K562 (cell line): Measurements from ENCODE around the gene ZNF558. TPM values are rescaled to one million over a fixed set of nuclear protein-coding genes. Genes with fewer than 3 reads are reported as not detected.

Experiments used
- EZH2 ChIP-seq: IDR thresholded peaks from 2 replicates; pipeline ENCODE4 v1.6.1; 2012; ENCODE audit warnings: low read depth, mild to moderate bottlenecking, inconsistent platforms, low read length, borderline replicate concordance
- MAFK ChIP-seq: IDR thresholded peaks from 2 replicates; pipeline ENCODE4 v1.6.1; 2011; ENCODE audit warnings: low read length, improper control_type of control experiment
- RBM15 ChIP-seq: fragments of 200-400 bp; formaldehyde crosslinking; IDR thresholded peaks from 2 replicates; pipeline ENCODE4 v1.6.1; 2018; ENCODE audit warnings: mild to moderate bottlenecking, low read length, moderate library complexity; ENCODE audit not compliant: insufficient read depth
- ZNF311 ChIP-seq: fragments of 250-450 bp; sonication (Bioruptor Pico); IDR thresholded peaks from 2 replicates; pipeline ENCODE4 v1.4.0; 2020; ENCODE audit warnings: mild to moderate bottlenecking, moderate library complexity
- polyA plus RNA-seq, 8 experiments: library from polyadenylated mRNA; depleted of rRNA in 4 of 8; stranded (reverse) in 5 of 8; unstranded in 3 of 8; fragments of >200 nt; fragmentation: Nextera tagmentation in 2 of 8; fragmentation: Illumina TruSeq in 1 of 8; extraction: Ambion mirVana in 2 of 8; extraction: Trizol in 1 of 8; gene quantifications; 2 replicates each; pipeline versions ENCODE4 v1.2.1 to v1.2.3, GENCODE V29; 2011 to 2014; ENCODE audit warnings: inconsistent platforms in 1 of 8, missing spikeins in 1 of 8
- total RNA-seq, 7 experiments: library from RNA; depleted of rRNA in 6 of 7; stranded (reverse); fragments of >200 nt in 6 of 7; fragmentation: Illumina TruSeq in 2 of 7; extraction: Trizol in 2 of 7; gene quantifications; 2 replicates each; pipeline versions ENCODE4 v1.2.1 to v1.2.3, GENCODE V29; 2011 to 2021; ENCODE audit warnings: low replicate concordance in 1 of 7
- TF ChIP-seq, protein P1 (sequence below): fragments of 450-650 bp; IDR thresholded peaks from 2 replicates; pipeline ENCODE4 v1.6.1; 2016; ENCODE audit warnings: mild to moderate bottlenecking, moderate library complexity
- TF ChIP-seq, protein P2 (sequence below): fragments of 450-650 bp; conservative IDR thresholded peaks from 2 replicates; pipeline ENCODE4 v1.6.1; 2016; ENCODE audit warnings: missing genetic modification characterization, low read depth, mild to moderate bottlenecking, missing compliant biosample characterization, moderate library complexity

Gene ZNF558
- total and polyA plus RNA-seq, 9 of the 15 experiments (the other 6 are each of a cell fraction or from before 2014, with no cell fraction given) = 5.4 to 47.6 (median 21.2) TPM

DNA sequence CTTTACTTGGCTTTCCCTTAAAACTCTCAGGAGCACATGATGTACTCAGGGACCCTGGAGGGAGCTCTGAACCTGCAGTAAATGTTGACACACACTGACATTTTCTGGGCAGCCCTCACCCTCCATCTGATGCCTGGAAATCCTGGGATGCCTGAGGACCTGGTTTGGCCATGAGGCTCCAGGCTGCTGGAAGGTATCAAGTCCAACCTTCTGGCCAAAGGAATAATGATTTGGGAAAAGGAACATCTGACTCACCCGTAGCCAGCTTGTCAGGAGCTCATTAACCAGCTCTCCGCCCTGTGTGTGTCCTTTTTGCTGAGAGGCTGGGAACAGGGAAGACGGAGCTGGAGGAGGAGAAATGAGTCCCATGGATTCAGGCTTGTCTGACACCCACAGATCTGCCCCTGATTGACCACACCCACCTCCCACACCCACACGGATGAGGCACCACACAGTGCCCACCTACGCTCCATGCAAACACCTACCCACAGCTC, 10.3 kb downstream of the ZNF558 start (continued):
- TF ChIP-seq, protein P1, sequence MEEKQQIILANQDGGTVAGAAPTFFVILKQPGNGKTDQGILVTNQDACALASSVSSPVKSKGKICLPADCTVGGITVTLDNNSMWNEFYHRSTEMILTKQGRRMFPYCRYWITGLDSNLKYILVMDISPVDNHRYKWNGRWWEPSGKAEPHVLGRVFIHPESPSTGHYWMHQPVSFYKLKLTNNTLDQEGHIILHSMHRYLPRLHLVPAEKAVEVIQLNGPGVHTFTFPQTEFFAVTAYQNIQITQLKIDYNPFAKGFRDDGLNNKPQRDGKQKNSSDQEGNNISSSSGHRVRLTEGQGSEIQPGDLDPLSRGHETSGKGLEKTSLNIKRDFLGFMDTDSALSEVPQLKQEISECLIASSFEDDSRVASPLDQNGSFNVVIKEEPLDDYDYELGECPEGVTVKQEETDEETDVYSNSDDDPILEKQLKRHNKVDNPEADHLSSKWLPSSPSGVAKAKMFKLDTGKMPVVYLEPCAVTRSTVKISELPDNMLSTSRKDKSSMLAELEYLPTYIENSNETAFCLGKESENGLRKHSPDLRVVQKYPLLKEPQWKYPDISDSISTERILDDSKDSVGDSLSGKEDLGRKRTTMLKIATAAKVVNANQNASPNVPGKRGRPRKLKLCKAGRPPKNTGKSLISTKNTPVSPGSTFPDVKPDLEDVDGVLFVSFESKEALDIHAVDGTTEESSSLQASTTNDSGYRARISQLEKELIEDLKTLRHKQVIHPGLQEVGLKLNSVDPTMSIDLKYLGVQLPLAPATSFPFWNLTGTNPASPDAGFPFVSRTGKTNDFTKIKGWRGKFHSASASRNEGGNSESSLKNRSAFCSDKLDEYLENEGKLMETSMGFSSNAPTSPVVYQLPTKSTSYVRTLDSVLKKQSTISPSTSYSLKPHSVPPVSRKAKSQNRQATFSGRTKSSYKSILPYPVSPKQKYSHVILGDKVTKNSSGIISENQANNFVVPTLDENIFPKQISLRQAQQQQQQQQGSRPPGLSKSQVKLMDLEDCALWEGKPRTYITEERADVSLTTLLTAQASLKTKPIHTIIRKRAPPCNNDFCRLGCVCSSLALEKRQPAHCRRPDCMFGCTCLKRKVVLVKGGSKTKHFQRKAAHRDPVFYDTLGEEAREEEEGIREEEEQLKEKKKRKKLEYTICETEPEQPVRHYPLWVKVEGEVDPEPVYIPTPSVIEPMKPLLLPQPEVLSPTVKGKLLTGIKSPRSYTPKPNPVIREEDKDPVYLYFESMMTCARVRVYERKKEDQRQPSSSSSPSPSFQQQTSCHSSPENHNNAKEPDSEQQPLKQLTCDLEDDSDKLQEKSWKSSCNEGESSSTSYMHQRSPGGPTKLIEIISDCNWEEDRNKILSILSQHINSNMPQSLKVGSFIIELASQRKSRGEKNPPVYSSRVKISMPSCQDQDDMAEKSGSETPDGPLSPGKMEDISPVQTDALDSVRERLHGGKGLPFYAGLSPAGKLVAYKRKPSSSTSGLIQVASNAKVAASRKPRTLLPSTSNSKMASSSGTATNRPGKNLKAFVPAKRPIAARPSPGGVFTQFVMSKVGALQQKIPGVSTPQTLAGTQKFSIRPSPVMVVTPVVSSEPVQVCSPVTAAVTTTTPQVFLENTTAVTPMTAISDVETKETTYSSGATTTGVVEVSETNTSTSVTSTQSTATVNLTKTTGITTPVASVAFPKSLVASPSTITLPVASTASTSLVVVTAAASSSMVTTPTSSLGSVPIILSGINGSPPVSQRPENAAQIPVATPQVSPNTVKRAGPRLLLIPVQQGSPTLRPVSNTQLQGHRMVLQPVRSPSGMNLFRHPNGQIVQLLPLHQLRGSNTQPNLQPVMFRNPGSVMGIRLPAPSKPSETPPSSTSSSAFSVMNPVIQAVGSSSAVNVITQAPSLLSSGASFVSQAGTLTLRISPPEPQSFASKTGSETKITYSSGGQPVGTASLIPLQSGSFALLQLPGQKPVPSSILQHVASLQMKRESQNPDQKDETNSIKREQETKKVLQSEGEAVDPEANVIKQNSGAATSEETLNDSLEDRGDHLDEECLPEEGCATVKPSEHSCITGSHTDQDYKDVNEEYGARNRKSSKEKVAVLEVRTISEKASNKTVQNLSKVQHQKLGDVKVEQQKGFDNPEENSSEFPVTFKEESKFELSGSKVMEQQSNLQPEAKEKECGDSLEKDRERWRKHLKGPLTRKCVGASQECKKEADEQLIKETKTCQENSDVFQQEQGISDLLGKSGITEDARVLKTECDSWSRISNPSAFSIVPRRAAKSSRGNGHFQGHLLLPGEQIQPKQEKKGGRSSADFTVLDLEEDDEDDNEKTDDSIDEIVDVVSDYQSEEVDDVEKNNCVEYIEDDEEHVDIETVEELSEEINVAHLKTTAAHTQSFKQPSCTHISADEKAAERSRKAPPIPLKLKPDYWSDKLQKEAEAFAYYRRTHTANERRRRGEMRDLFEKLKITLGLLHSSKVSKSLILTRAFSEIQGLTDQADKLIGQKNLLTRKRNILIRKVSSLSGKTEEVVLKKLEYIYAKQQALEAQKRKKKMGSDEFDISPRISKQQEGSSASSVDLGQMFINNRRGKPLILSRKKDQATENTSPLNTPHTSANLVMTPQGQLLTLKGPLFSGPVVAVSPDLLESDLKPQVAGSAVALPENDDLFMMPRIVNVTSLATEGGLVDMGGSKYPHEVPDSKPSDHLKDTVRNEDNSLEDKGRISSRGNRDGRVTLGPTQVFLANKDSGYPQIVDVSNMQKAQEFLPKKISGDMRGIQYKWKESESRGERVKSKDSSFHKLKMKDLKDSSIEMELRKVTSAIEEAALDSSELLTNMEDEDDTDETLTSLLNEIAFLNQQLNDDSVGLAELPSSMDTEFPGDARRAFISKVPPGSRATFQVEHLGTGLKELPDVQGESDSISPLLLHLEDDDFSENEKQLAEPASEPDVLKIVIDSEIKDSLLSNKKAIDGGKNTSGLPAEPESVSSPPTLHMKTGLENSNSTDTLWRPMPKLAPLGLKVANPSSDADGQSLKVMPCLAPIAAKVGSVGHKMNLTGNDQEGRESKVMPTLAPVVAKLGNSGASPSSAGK = no peak
- no peak for TF ChIP-seq MAFK
- TF ChIP-seq, protein P2, sequence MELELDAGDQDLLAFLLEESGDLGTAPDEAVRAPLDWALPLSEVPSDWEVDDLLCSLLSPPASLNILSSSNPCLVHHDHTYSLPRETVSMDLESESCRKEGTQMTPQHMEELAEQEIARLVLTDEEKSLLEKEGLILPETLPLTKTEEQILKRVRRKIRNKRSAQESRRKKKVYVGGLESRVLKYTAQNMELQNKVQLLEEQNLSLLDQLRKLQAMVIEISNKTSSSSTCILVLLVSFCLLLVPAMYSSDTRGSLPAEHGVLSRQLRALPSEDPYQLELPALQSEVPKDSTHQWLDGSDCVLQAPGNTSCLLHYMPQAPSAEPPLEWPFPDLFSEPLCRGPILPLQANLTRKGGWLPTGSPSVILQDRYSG (tag) = no peak
- no peak for TF ChIP-seq ZNF311 (CRISPR knock-in tag)
- TF ChIP-seq EZH2 = no peak
- no peak for TF ChIP-seq RBM15
